ENCODE data around the gene RBM38.

RBM38 gene

GRCh38 chr20:57408131-57408530 is 16.9 kb downstream of the RBM38 start:
- Mint-ChIP-seq H3K4me3 (no peak overlapping the region), H3K27me3 (ENCODE audit: low read depth) (peaks cover 4% of the 10 kb centered on the region), H3K9me3 (no peaks in the 10 kb centered on the region), H3K27ac (no peak overlapping the region), H3K4me1 (peaks cover 9% of the 10 kb centered on the region), H3K36me3 (ENCODE audit: low read depth) (peaks cover 24% of the 10 kb centered on the region)
- TF ChIP-seq CTCF (IDR thresholded peaks at IDR 0.05; ENCODE audit: unreplicated experiment in 3 of 3), result no peak

- peaks cover 9% of the 10 kb centered on the region for H3K4me1 Mint-ChIP-seq
Observed at GRCh38 chr20:57408536-57409233, 17.5 kb downstream of the RBM38 start.

GRCh38 chr20:57409316-57409671 is 18.1 kb downstream of the RBM38 start:
- Mint-ChIP-seq H3K4me3 (no peak overlapping the region), H3K27me3 (ENCODE audit: low read depth) (peaks cover 4% of the 10 kb centered on the region), H3K4me1 (peaks cover 9% of the 10 kb centered on the region), H3K27ac (no peak overlapping the region), H3K36me3 (ENCODE audit: low read depth) (peaks cover 24% of the 10 kb centered on the region), H3K9me3 (no peaks in the 10 kb centered on the region)
- no peak for TF ChIP-seq CTCF (IDR thresholded peaks at IDR 0.05; ENCODE audit: unreplicated experiment in 3 of 3)

More at GRCh38 chr20:57408536-57409233, 17.5 kb downstream of the RBM38 start:
- no peak overlapping the region for H3K27ac Mint-ChIP-seq
- no peaks in the 10 kb centered on the region for H3K9me3 Mint-ChIP-seq
- H3K36me3 Mint-ChIP-seq (ENCODE audit: low read depth), result peaks cover 24% of the 10 kb centered on the region
- TF ChIP-seq CTCF (IDR thresholded peaks at IDR 0.05; ENCODE audit: unreplicated experiment in 3 of 3), result no peak
- no peak overlapping the region for H3K4me3 Mint-ChIP-seq
- peaks cover 4% of the 10 kb centered on the region for H3K27me3 Mint-ChIP-seq (ENCODE audit: low read depth)

GRCh38 chr20:57409672-57410397 is 18.6 kb downstream of the RBM38 start:
- H3K36me3 Mint-ChIP-seq (ENCODE audit: low read depth), result peaks cover 24% of the 10 kb centered on the region
- H3K4me3 Mint-ChIP-seq, result no peak overlapping the region
- H3K9me3 Mint-ChIP-seq, result no peaks in the 10 kb centered on the region
- no peak overlapping the region for H3K27ac Mint-ChIP-seq
- H3K27me3 Mint-ChIP-seq (ENCODE audit: low read depth), result peaks cover 4% of the 10 kb centered on the region
- peaks cover 9% of the 10 kb centered on the region for H3K4me1 Mint-ChIP-seq
- no peak for TF ChIP-seq CTCF (IDR thresholded peaks at IDR 0.05; ENCODE audit: unreplicated experiment in 3 of 3)

- no peak for TF ChIP-seq CTCF (IDR thresholded peaks at IDR 0.05; ENCODE audit: unreplicated experiment in 3 of 3)
- H3K36me3 Mint-ChIP-seq (ENCODE audit: low read depth), result peaks cover 24% of the 10 kb centered on the region
- H3K27ac Mint-ChIP-seq, result peak overlapping the region in 1 of 3 experiments; percentile 1
- H3K27me3 Mint-ChIP-seq (ENCODE audit: low read depth), result peaks cover 4% of the 10 kb centered on the region
- H3K4me3 Mint-ChIP-seq, result no peak overlapping the region
- peaks cover 9% of the 10 kb centered on the region for H3K4me1 Mint-ChIP-seq
- no peaks in the 10 kb centered on the region for H3K9me3 Mint-ChIP-seq
Observed at GRCh38 chr20:57410398-57410920, 19.3 kb downstream of the RBM38 start.
